Measurements from ENCODE around the gene BCDIN3D.

DNA sequence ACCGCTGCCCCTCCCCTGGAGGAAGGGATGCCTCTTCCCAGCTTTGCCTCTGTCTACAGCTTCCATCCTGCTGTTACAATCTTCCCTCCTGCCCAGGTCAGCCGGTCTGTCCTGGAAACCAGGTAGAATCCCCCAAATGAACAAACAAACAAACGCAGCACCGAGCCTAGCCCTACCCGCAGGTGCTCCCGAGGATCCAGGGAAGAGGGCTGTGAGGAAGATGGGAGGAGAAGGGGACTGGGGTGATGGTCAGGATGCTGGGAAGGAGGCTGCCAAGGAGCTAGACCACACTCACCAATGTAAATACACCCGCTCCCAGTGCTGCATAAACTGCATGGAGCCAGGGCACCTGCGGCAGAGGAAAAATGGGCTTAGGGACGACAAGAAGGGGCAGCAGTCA is 44.2 kb upstream of the BCDIN3D start:
- no peak for TF ChIP-seq POLR2AphosphoS5 (IDR thresholded peaks at IDR 0.05)
- TF ChIP-seq, protein P1, sequence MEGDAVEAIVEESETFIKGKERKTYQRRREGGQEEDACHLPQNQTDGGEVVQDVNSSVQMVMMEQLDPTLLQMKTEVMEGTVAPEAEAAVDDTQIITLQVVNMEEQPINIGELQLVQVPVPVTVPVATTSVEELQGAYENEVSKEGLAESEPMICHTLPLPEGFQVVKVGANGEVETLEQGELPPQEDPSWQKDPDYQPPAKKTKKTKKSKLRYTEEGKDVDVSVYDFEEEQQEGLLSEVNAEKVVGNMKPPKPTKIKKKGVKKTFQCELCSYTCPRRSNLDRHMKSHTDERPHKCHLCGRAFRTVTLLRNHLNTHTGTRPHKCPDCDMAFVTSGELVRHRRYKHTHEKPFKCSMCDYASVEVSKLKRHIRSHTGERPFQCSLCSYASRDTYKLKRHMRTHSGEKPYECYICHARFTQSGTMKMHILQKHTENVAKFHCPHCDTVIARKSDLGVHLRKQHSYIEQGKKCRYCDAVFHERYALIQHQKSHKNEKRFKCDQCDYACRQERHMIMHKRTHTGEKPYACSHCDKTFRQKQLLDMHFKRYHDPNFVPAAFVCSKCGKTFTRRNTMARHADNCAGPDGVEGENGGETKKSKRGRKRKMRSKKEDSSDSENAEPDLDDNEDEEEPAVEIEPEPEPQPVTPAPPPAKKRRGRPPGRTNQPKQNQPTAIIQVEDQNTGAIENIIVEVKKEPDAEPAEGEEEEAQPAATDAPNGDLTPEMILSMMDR (IDR thresholded peaks at IDR 0.05): no peak
- TF ChIP-seq POLR2A (IDR thresholded peaks at IDR 0.05): no peak
